ENCODE measurements around the gene SETD4. TPM values are rescaled to one million over a fixed set of nuclear protein-coding genes. Genes with fewer than 3 reads are reported as not detected.

Gene SETD4
- total and polyA plus RNA-seq, 2 of the 4 experiments (the other 2 are of a cell fraction) = 9.5 to 11.4 TPM

- Histone ChIP-seq H3K4ac (ENCODE audit: low read depth, low read length) (no peak overlapping the region), H3K4me3 (ENCODE audit: insufficient read depth, low read depth, low read length) (no peak overlapping the region), H3K79me1 (ENCODE audit: low read depth in 1 of 2, low read length in 2 of 2) (no peaks in the 10 kb centered on the region), H4K5ac (ENCODE audit: low read depth, low read length) (no peak overlapping the region), H3K4me2 (ENCODE audit: low read depth, low read length) (no peak overlapping the region), H3K9ac (ENCODE audit: low read depth, low read length) (no peak overlapping the region), H3K4me1 (ENCODE audit: control insufficient read depth, insufficient read depth, low read length) (peaks cover 4% of the 10 kb centered on the region; the same call in 1 of the 2 replicates), H2BK15ac (ENCODE audit: low read depth, low read length) (no peak overlapping the region), H2AK5ac (ENCODE audit: low read depth, low read length) (no peak overlapping the region), H3K56ac (ENCODE audit: extremely low read depth, insufficient read depth, low read length) (no peak overlapping the region), H3K9me1 (ENCODE audit: insufficient read depth, low read length) (peaks cover 2% of the 10 kb centered on the region; the same call in 1 of the 2 replicates), H2BK20ac (ENCODE audit: low read depth, low read length) (no peak overlapping the region), H3K9me3 (ENCODE audit: control insufficient read depth, insufficient read depth, low read length) (0 out of 2 replicates have a peak, but pooled peaks cover 1% of the 10 kb centered on the region), H3K14ac (replicated peaks; ENCODE audit: low read depth, low read length) (no peak overlapping the region), H3K23ac (ENCODE audit: low read depth, low read length) (no peak overlapping the region), H3K18ac (ENCODE audit: low read depth, low read length) (no peak overlapping the region), H2AK9ac (replicated peaks; ENCODE audit: low read depth, low read length, poor library complexity) (no peak overlapping the region), H2BK120ac (ENCODE audit: low read depth, low read length) (no peak overlapping the region), H3K27ac (ENCODE audit: insufficient read depth, low read length) (no peak overlapping the region), H2AFZ (replicated peaks; ENCODE audit: low read length, poor library complexity) (no peak overlapping the region), H4K91ac (ENCODE audit: insufficient read depth, low read depth, low read length) (no peak overlapping the region), H3K27me3 (ENCODE audit: control insufficient read depth, insufficient read depth, low read length) (peaks cover 17% of the 10 kb centered on the region), H2BK5ac (ENCODE audit: low read depth, low read length, poor library complexity, severe bottlenecking) (no peak overlapping the region), H3K36me3 (ENCODE audit: control insufficient read depth, insufficient read depth, low read length) (no peaks in the 10 kb centered on the region; the same call in 1 of the 2 replicates), H4K8ac (ENCODE audit: low read depth in 2 of 2, low read length in 2 of 2) (no peak overlapping the region), H4K20me1 (ENCODE audit: insufficient read depth, low read length) (no peaks in the 10 kb centered on the region)
- intact Hi-C loops (cut with micrococcal nuclease) = no loop called here
- 100% methylated on average over 1 of the region's 8 CpGs; no CpG with 5 or more reads in 1 of the 2 experiments for WGBS, 2 experiments (ENCODE audit: extremely low coverage in 2 of 2, insufficient read length in 1 of 2)
- no TSS peak for BruUV-seq (replicated peaks)
- DNase-seq (no peak), ATAC-seq (ENCODE audit: low read depth) (no peak)
- TF ChIP-seq CTCF (conservative IDR thresholded peaks at IDR 0.05; ENCODE audit: low read depth, low read length) = no peak
- no peak for TF ChIP-seq MXI1 (IDR thresholded peaks at IDR 0.05; ENCODE audit: borderline replicate concordance, low read depth, low read length)
- no peak for TF ChIP-seq POLR2A (IDR thresholded peaks at IDR 0.05; ENCODE audit: low read depth, low read length)
- TF ChIP-seq USF2 (IDR thresholded peaks at IDR 0.05; ENCODE audit: low read depth, low read length) = no peak
- dilution Hi-C loops (cut with HindIII; ENCODE audit: low sequenced_read_pairs, unreplicated experiment) = no loop called here
- CTCF ChIA-PET = no interaction called here
- in situ Hi-C loops (cut with MboI; ENCODE audit: low sequenced_read_pairs) = no loop called here
- POLR2A ChIA-PET (ENCODE audit: unreplicated experiment) = no interaction called here
Observed at GRCh38 chr21:36079671-36080070, 19.3 kb upstream of the SETD4 start.

All from IMR-90 (cell line).